Measurements from ENCODE around the gene ATXN2.

ATXN2 gene

DNA sequence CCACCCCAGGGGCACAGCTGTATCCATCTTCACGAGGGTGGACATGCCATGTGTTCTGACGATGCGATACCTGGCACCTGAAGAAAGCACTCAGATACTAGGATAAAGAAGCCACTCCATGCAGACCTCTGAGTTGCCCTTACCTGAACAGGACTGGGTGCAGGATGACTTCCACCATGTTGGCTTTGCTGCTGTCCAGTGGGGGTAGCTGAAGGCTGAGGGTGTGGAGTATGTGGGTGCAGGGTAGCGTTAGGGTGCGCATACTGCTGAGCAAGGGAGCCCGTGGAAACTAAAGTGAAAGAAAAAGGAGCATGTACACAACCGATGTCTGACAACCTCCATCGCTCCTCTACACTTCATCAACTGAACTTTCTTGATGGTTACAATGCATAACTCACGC lies 142.0 kb downstream of the ATXN2 start:
- no peak for DNase-seq (ENCODE audit: extremely low read depth, low read depth)
- TF ChIP-seq, protein P1, sequence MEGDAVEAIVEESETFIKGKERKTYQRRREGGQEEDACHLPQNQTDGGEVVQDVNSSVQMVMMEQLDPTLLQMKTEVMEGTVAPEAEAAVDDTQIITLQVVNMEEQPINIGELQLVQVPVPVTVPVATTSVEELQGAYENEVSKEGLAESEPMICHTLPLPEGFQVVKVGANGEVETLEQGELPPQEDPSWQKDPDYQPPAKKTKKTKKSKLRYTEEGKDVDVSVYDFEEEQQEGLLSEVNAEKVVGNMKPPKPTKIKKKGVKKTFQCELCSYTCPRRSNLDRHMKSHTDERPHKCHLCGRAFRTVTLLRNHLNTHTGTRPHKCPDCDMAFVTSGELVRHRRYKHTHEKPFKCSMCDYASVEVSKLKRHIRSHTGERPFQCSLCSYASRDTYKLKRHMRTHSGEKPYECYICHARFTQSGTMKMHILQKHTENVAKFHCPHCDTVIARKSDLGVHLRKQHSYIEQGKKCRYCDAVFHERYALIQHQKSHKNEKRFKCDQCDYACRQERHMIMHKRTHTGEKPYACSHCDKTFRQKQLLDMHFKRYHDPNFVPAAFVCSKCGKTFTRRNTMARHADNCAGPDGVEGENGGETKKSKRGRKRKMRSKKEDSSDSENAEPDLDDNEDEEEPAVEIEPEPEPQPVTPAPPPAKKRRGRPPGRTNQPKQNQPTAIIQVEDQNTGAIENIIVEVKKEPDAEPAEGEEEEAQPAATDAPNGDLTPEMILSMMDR (IDR thresholded peaks at IDR 0.05; ENCODE audit: low read depth, low read length) = no peak

DNA sequence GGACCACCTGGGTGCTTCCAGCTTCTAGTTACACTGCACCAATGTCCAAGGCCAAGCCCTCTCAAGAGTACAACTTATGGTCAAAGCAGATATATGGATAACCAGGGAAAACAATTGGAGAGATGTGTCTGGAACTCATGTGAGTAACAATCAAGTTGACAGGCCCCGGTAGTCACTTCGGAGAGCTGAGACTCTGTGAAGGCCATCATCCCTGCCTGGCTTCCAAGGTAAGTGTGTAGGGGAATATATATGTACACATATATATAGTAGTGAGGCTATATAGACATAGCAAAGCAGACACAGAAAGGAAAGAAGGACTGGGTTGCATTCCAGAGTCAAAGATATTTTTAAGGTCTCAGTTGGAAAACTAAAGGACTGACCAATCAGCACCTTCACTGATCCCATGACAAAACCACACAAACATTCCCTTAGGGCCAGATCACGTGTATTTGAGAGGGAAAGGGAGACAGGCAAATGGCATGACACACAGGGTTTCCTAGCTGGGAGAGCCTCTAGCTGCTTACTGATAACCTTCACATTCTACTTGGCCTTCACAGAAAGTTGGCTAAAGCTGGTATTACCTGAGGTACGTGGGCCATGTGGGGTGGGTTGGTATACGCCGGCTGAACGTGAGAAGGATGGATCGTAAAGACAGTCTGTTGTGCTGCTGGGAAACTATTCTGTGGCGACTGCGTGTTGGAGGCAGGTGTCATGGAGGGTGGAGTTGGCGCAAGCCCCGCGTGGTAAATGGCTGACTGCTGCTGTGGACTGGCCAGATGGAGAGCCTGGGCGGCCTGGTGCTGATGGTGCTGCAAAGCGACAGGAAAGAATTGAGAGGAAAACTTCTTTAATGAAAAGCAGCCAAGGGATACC lies 143.4 kb downstream of the ATXN2 start:
- TF ChIP-seq, protein P1 (IDR thresholded peaks at IDR 0.05; ENCODE audit: low read depth, low read length) = no peak

GRCh38 chr12:111454716-111455447 lies 144.2 kb downstream of the ATXN2 start:
- TF ChIP-seq, protein P1 (IDR thresholded peaks at IDR 0.05; ENCODE audit: low read depth, low read length) = no peak

More for the DNA sequence above, 143.4 kb downstream of the ATXN2 start:
- DNase-seq (ENCODE audit: extremely low read depth, low read depth) = no peak

GRCh38 chr12:111454311-111454710 lies 144.8 kb downstream of the ATXN2 start:
- TF ChIP-seq, protein P1 (IDR thresholded peaks at IDR 0.05; ENCODE audit: low read depth, low read length) = no peak
- no peak for DNase-seq (ENCODE audit: extremely low read depth, low read depth)

More at GRCh38 chr12:111454716-111455447, 144.2 kb downstream of the ATXN2 start:
- DNase-seq (ENCODE audit: extremely low read depth, low read depth) = no peak

DNA sequence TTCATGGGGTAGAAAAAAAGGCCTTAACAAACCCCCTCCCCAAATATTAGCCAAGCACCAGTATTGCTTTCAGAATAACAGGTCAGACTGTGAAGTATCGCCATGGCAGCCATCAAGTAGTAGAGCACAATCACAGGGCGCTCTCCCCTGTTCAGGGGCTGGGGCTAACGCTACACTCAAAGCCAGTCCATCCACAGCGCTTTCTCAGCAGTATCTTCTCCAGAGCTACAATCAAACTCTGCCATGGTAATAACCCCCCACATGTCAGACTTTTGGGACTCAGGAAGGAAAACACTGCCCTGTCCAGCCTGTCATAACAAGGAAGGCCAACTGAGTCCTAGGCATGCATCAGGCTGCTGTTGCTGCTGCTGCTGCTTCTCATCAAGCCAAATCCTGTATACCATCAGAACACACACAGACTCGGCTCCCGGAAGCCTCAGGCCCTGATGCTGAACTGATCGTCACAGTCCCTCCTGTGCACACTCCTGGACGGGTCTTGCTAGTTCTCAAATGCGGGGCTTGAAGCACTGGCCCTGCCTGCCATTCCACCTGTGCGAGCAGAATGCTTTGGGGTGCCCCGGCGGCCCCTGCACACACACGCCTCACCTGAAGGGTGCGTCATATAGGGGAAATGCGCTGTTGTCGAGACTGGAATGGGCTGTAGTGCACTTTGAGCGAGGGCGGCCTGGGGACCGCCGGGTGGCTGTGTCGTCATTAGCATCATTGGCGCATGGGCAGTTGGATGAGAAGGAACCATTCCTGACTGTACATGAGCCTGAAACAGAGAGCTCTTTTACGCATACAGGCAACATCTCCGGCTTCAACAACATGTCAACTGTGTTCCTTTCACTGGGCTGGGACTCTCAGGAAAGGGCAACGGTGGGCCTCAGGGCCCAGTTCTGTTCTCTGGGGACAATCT lies 145.8 kb downstream of the ATXN2 start:
- no peak for DNase-seq (ENCODE audit: extremely low read depth, low read depth)
- TF ChIP-seq, protein P1 (IDR thresholded peaks at IDR 0.05; ENCODE audit: low read depth, low read length) = no peak

- TF ChIP-seq, protein P1 (IDR thresholded peaks at IDR 0.05; ENCODE audit: low read depth, low read length) = peak; percentile 72
- no peak for DNase-seq (ENCODE audit: extremely low read depth, low read depth)
Observed at GRCh38 chr12:111451649-111452129, 147.4 kb downstream of the ATXN2 start.
